Chondrocyte (in vitro differentiated cells): ENCODE data around the gene AJUBA. TPM values are rescaled to one million over a fixed set of nuclear protein-coding genes. Genes with fewer than 3 reads are reported as not detected.

ENCODE experiments used
- DNase-seq: peaks from one replicate; pipeline ENCODE4 v3.0.0; 2021; ENCODE audit warnings: mixed read lengths, low spot score
- H3K27ac Mint-ChIP-seq: one replicate; pipeline ENCODE4 v1.8.0; 2021; ENCODE audit warnings: mild to moderate bottlenecking, moderate library complexity, mixed read lengths; ENCODE audit not compliant: unreplicated experiment
- H3K27me3 Mint-ChIP-seq: 2 replicates; pipeline ENCODE4 v1.8.0; 2021; ENCODE audit warnings: low read depth, mixed read lengths
- H3K36me3 Mint-ChIP-seq: 2 replicates; pipeline ENCODE4 v1.8.0; 2021; ENCODE audit warnings: low read depth, mixed read lengths
- H3K4me1 Mint-ChIP-seq: 2 replicates; pipeline ENCODE4 v1.8.0; 2021; ENCODE audit warnings: low read depth, mild to moderate bottlenecking, mixed read lengths
- H3K4me3 Mint-ChIP-seq: one replicate; pipeline ENCODE4 v1.8.0; 2021; ENCODE audit warnings: mild to moderate bottlenecking, moderate library complexity, mixed read lengths; ENCODE audit not compliant: unreplicated experiment
- H3K9me3 Mint-ChIP-seq: 2 replicates; pipeline ENCODE4 v1.8.0; 2021; ENCODE audit warnings: low read depth, mixed read lengths
- CTCF ChIP-seq: fragments of 200-600 bp; sonication (generic); IDR thresholded peaks from 2 replicates; pipeline ENCODE4 v1.5.0; 2021; ENCODE audit warnings: antibody characterized with exemption, mild to moderate bottlenecking, moderate library complexity
- long read RNA-seq: library from polyadenylated mRNA; stranded (forward); transcript quantifications from one replicate; pipeline ENCODE4 v2.0.0, GENCODE V29; 2021
- total RNA-seq: library from RNA; stranded (reverse); gene quantifications from 3 replicates; pipeline ENCODE4 v1.2.1, GENCODE V29; 2021

The AJUBA gene
- 56.5 to 124 TPM (median 124 TPM) in 3 replicates for total RNA-seq
- long read RNA-seq, full-length matches to known transcripts = 249 of 292 reads
- long read RNA-seq, partial matches to known transcripts = 8 of 292 reads
- long read RNA-seq, other reads (novel, unspliced or antisense) = 35 of 292 reads

DNA sequence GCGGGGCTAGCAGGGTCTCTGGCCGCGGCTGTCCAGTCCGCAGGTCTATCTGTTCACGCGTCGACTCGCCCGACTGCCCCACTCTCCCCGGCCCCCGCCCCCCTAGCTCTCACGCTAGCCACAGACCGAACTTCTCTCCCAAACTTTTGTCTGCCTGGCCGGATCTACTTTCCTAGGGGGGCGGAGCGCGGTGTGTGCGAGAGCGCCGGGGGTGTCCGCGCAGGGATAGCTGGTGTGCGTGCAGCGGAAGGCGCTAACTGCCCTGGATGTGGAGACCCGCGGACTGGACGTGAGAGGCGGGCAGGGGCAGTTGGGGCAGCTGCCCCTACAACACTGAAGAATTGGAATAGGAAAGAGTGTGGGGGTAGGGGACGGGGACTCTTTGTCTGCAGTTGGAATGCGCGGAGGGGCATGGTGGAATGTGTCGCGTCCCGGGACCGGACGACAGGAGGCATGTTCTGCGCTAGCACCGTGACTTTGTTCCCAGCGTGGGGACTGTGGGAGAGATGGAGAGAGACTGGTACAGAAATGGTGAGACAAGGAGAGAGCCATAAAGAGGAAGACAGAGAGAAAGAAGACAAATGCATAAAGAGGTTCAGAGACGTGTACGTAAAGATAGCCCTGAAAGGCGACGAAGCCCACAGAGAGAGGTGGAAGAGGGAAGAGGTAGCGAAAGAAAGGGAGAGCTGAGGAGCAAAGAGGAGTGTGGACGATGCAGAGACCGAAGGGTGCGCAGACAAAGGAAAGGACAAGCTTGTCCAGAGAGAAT lies at the start of gene AJUBA:
Gene AJUBA, minus strand, starts transcription at position 75 of the 769 bp plus-strand sequence. CDS start 285 bp downstream, outside the sequence.
- DNase-seq = peak; percentile 96
- Mint-ChIP-seq H3K27me3 (no peaks in the 10 kb centered on the region), H3K9me3 (no peaks in the 10 kb centered on the region), H3K4me3 (no peak within 1 kb of the TSS), H3K27ac (no peak within 1 kb of the TSS), H3K36me3 (peaks cover 3% of the 10 kb centered on the region), H3K4me1 (peaks cover 28% of the 10 kb centered on the region)
- TF ChIP-seq CTCF = no peak

DNA sequence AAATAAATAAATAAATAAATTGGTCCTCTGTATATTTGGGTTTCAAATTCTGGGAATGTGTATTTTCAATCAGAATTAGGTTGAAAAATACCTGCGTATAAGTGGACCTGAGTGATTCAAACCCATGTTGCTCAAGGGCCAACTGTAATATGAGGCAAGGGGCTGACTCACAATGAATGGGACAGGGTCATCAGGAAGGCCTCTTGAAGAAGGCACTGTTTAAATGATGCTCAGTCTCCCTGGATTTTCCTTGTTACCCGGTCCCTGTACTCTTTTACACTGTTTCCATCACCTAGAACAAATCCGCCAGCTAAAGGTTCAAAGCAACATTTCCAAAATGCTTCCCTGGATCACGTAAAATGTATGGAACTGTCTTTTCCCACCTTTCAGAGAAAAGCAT lies 48.6 kb upstream of the AJUBA start:
- Mint-ChIP-seq H3K4me3 (no peak overlapping the region), H3K36me3 (peaks cover 27% of the 10 kb centered on the region), H3K9me3 (no peaks in the 10 kb centered on the region), H3K27me3 (no peaks in the 10 kb centered on the region), H3K27ac (no peak overlapping the region), H3K4me1 (peaks cover 41% of the 10 kb centered on the region)
- TF ChIP-seq CTCF = no peak
- no peak for DNase-seq

- Mint-ChIP-seq H3K27ac (no peak overlapping the region), H3K9me3 (no peaks in the 10 kb centered on the region), H3K4me1 (peaks cover 39% of the 10 kb centered on the region), H3K36me3 (peaks cover 40% of the 10 kb centered on the region), H3K4me3 (no peak overlapping the region), H3K27me3 (no peaks in the 10 kb centered on the region)
- DNase-seq = no peak
- TF ChIP-seq CTCF = no peak
Measured at GRCh38 chr14:23028799-23029198, 46.4 kb upstream of the AJUBA start.

DNA sequence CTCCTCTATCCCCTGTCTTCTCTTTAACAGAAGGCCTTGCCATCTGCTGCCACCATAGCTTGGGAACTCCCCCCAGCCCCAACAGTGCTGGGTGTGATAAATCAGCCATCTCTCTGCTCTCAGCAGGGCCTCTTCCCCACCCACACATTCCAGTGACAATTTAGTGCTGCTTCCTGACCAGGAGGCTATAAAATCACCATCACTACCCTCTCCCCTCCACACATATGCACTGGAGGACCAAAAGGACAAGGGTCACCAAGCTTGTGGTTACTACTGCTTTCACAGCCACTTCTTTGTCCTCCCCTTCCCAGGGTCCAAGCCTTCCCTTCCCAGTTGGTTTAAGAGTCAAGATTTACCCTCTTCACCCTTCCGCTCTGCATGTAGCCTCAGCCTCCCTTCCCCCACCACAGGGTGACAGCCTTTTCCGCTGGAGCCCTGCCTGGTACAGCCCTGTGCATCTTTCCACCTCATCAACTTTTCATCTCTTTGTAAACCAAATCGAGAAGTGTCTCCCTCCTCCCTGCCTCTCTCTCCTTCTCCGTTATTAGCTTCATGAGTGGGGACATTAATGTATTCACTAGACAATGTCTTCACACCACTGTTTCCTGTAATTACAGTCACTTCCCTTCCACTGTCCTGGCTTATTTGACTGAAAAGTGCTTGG lies 42.9 kb upstream of the AJUBA start:
- Mint-ChIP-seq H3K27ac (peak overlapping the region; percentile 7), H3K36me3 (peaks cover 28% of the 10 kb centered on the region), H3K27me3 (no peaks in the 10 kb centered on the region), H3K9me3 (no peaks in the 10 kb centered on the region), H3K4me3 (no peak overlapping the region), H3K4me1 (peaks cover 25% of the 10 kb centered on the region)
- no peak for DNase-seq
- no peak for TF ChIP-seq CTCF

GRCh38 chr14:23024612-23025075 lies 42.3 kb upstream of the AJUBA start:
- no peaks in the 10 kb centered on the region for H3K9me3 Mint-ChIP-seq
- H3K4me3 Mint-ChIP-seq = no peak overlapping the region
- no peak overlapping the region for H3K27ac Mint-ChIP-seq
- TF ChIP-seq CTCF = no peak
- H3K4me1 Mint-ChIP-seq = peaks cover 25% of the 10 kb centered on the region
- H3K36me3 Mint-ChIP-seq = peaks cover 28% of the 10 kb centered on the region
- H3K27me3 Mint-ChIP-seq = no peaks in the 10 kb centered on the region
- no peak for DNase-seq
